ENCODE measurements around the gene KCNAB3. TPM values are rescaled to one million over a fixed set of nuclear protein-coding genes. Genes with fewer than 3 reads are reported as not detected.
A peak's percentile ranks its signal among the peaks of the same experiment; 100 is the strongest.

KCNAB3 gene
- total RNA-seq, 2 donors from 2014 or later, result 8.9 to 14.6 TPM

- Mint-ChIP-seq H3K4me1 (ENCODE audit: low read depth in 2 of 2) (peaks cover 40 to 48% of the 10 kb centered on the region in 2 donors), H3K9me3 (no peaks in the 10 kb centered on the region), H3K36me3 (peaks cover 4% of the 10 kb centered on the region), H3K4me3 (peak overlapping the region; percentile 96), H3K27me3 (no peaks in the 10 kb centered on the region), H3K27ac (peak overlapping the region; percentile 83 to 86)
- ATAC-seq (no peak), DNase-seq (ENCODE audit: low spot score) (no peak)
These were observed 1.4 kb upstream of the KCNAB3 start for GRCh38 chr17:7930841-7931631.

GRCh38 chr17:7927596-7927995, 2.1 kb downstream of the KCNAB3 start:
- Mint-ChIP-seq H3K27ac (no peak overlapping the region), H3K4me3 (peak overlapping the region; percentile 2), H3K27me3 (no peaks in the 10 kb centered on the region), H3K9me3 (no peaks in the 10 kb centered on the region), H3K4me1 (ENCODE audit: low read depth in 2 of 2) (peaks cover 26 to 27% of the 10 kb centered on the region in 2 donors), H3K36me3 (no peaks in the 10 kb centered on the region)
- DNase-seq (ENCODE audit: low spot score), result no peak
- no peak for ATAC-seq

GRCh38 chr17:7922845-7923628, 6.6 kb downstream of the KCNAB3 start:
- H3K4me1 Mint-ChIP-seq (ENCODE audit: low read depth in 2 of 2), result peaks cover 6 to 12% of the 10 kb centered on the region in 2 donors
- peak overlapping the region; percentile 76 to 88 for H3K27ac Mint-ChIP-seq
- DNase-seq (ENCODE audit: low spot score), result peak; percentile 89
- ATAC-seq, result peak; percentile 92 to 93
- peak overlapping the region; percentile 90 for H3K4me3 Mint-ChIP-seq
- no peaks in the 10 kb centered on the region for H3K9me3 Mint-ChIP-seq
- no peaks in the 10 kb centered on the region for H3K27me3 Mint-ChIP-seq
- H3K36me3 Mint-ChIP-seq, result no peaks in the 10 kb centered on the region

DNA sequence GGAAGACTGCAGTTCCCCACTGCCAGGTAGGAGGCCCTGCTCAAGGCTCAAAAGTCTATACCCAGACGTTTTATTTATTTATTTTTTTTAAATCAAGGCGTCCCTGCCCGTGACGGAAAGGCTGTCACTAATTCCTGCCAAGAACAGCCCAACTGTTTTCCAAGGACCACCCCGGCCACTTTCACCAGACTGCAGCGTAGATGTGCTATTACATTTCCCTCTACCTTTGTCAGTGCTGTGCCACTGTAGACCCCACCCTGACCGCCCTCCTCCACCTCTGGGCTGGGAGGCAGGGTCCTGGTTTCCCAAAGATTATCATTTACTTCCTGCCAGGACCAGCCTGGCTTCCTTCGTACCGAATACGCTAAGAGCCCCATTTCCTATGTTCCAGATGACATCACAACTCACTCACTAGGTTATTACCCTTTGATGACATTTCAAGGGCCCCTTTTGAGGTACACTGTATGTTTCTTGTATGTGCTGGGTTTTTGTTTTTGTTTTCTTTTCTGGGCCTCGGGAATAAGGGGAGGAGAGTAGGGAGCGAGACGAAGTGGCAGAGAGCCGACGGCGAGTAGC, 7.3 kb downstream of the KCNAB3 start:
- Mint-ChIP-seq H3K4me3 (peak overlapping the region; percentile 90), H3K9me3 (no peaks in the 10 kb centered on the region), H3K4me1 (ENCODE audit: low read depth in 2 of 2) (peaks cover 6 to 9% of the 10 kb centered on the region in 2 donors), H3K27me3 (no peaks in the 10 kb centered on the region), H3K36me3 (no peaks in the 10 kb centered on the region), H3K27ac (peak overlapping the region; percentile 76 to 88)
- DNase-seq (ENCODE audit: low spot score) (no peak), ATAC-seq (peak in 1 of 2 donors; percentile 21)

DNA sequence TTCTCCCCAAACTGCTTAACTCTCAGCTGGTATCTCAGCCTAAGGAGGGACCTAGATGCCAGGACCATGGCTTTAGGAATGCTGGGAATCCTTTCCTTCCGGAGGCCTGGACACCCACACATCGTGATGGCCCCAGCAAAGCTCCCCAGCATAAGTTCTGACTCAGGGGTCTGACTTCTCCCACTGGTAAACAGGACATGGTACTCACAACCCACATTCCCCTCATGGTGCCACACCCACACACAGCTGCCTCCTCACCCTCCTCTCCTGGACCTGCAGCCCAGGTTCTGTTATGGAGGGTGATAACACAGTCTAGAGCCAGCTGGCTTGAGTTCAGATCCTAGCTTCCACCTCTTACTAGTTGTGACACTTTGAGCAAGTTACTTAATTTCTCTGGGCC, 12.8 kb downstream of the KCNAB3 start:
- no peaks in the 10 kb centered on the region for H3K27me3 Mint-ChIP-seq

GRCh38 chr17:7916385-7916682, 13.3 kb downstream of the KCNAB3 start:
- Mint-ChIP-seq H3K4me1 (ENCODE audit: low read depth in 2 of 2) (peaks cover 21 to 23% of the 10 kb centered on the region in 2 donors), H3K9me3 (no peaks in the 10 kb centered on the region), H3K27me3 (no peaks in the 10 kb centered on the region), H3K4me3 (peak overlapping the region; percentile 74), H3K27ac (peak overlapping the region; percentile 66 to 88), H3K36me3 (no peaks in the 10 kb centered on the region)
- no peak for ATAC-seq
- DNase-seq (ENCODE audit: low spot score), result no peak

More for the DNA sequence above, 12.8 kb downstream of the KCNAB3 start:
- peaks cover 21 to 23% of the 10 kb centered on the region in 2 donors for H3K4me1 Mint-ChIP-seq (ENCODE audit: low read depth in 2 of 2)
- H3K4me3 Mint-ChIP-seq, result peak overlapping the region; percentile 74
- no peak for ATAC-seq
- peak overlapping the region; percentile 66 to 88 for H3K27ac Mint-ChIP-seq
- no peak for DNase-seq (ENCODE audit: low spot score)
- no peaks in the 10 kb centered on the region for H3K36me3 Mint-ChIP-seq
- no peaks in the 10 kb centered on the region for H3K9me3 Mint-ChIP-seq

DNA sequence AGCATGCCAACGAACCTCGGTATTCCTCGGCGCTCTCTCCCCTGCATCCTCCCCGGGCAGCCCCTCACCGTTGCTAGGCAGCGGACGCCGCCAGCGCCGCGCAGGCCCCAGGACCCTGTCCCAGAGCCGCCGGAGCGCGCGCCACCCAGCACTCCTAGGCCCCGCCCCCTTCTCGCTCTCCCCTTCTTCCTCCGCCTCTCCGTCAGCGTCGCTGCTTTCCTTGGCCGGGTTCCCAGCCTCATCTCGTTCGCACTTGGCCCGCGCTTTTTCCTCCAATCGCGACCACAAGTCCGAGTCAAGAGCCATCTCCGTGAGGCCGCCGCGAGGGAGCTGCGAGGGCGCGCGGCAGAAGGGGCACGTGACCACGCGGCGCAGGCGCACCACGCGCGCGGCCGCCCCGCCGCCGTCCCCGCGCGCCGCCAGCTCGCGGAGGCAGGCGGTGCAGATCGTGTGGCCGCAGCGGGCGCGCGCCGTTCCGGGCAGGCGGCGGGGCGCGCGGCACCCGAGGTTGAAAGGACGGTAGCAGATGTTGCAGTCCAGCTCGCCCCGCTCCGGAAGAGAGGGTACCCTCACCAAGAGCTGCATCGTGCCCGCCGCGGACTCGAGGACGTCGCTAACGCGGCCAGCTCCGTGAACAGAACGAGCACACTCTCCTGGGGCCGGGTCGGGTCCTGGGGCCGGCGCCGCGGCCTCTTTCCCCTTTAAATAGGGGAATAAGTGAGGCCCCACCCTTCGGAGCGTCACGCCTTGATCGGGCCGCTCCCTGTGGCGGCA, 13.9 kb downstream of the KCNAB3 start, which contains the start of gene RNF227:
TSS of gene RNF227 (minus strand) at position 679 of the 774 bp plus-strand sequence. CDS start at position 585, 94 bp downstream.
- Mint-ChIP-seq H3K4me1 (ENCODE audit: low read depth in 2 of 2) (peaks cover 21 to 23% of the 10 kb centered on the region in 2 donors), H3K27me3 (no peaks in the 10 kb centered on the region), H3K36me3 (peaks cover 4% of the 10 kb centered on the region), H3K27ac (peak within 1 kb of the TSS; percentile 66 to 88), H3K4me3 (peak within 1 kb of the TSS; percentile 92), H3K9me3 (no peaks in the 10 kb centered on the region)
- DNase-seq (ENCODE audit: low spot score), result peak; percentile 93
- ATAC-seq, result peak; percentile 89 to 94

GRCh38 chr17:7915179-7915610, 14.5 kb downstream of the KCNAB3 start:
- H3K27ac Mint-ChIP-seq, result peak overlapping the region; percentile 66 to 85
- H3K4me3 Mint-ChIP-seq, result peak overlapping the region; percentile 92
- H3K36me3 Mint-ChIP-seq, result peaks cover 10% of the 10 kb centered on the region
- H3K9me3 Mint-ChIP-seq, result no peaks in the 10 kb centered on the region
- no peaks in the 10 kb centered on the region for H3K27me3 Mint-ChIP-seq
- ATAC-seq (no peak), DNase-seq (ENCODE audit: low spot score) (no peak)
- H3K4me1 Mint-ChIP-seq (ENCODE audit: low read depth in 2 of 2), result peaks cover 23 to 24% of the 10 kb centered on the region in 2 donors

DNA sequence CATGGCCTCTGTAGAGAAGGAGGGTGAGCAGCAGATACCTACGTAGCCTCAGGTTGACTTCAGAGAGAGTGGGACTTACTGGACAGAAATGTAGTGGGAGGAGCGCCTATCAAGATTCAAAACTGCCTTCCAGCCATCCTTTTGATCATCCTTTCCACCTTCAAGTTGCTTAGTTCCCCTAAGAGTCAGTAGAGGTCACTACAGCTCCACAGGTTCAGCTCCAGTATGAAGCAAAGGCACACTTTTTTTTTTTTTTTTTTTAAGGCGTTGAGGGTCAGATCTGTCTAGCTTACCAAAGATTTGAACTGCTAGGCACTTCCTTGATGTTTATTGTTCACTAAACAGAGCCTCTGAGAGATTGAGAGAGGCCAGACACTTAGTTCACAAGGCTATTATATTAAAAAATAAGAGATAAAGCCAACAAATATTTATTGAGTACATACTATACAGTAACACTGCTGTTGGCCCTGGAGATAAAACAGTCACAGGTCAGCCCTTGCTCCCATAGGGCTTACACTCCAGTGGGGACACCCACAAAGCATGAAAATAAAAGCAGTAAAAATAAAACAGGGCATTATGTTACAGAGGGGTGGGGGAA, 16.6 kb downstream of the KCNAB3 start:
- H3K36me3 Mint-ChIP-seq, result peaks cover 22% of the 10 kb centered on the region

GRCh38 chr17:7911116-7911515, 18.5 kb downstream of the KCNAB3 start:
- peak overlapping the region in 1 of 2 donors; percentile 6 for H3K27ac Mint-ChIP-seq
- H3K4me1 Mint-ChIP-seq (ENCODE audit: low read depth in 2 of 2), result peaks cover 17 to 18% of the 10 kb centered on the region in 2 donors
- H3K27me3 Mint-ChIP-seq, result no peaks in the 10 kb centered on the region
- no peak for DNase-seq (ENCODE audit: low spot score)
- ATAC-seq, result no peak
- no peak overlapping the region for H3K4me3 Mint-ChIP-seq
- H3K9me3 Mint-ChIP-seq, result no peaks in the 10 kb centered on the region
- peaks cover 22% of the 10 kb centered on the region for H3K36me3 Mint-ChIP-seq

More for the DNA sequence above, 16.6 kb downstream of the KCNAB3 start:
- peak in 1 of 2 donors; percentile 34 for ATAC-seq
- Mint-ChIP-seq H3K27ac (peak overlapping the region; percentile 35 to 47), H3K4me3 (peak overlapping the region; percentile 48), H3K9me3 (no peaks in the 10 kb centered on the region), H3K27me3 (no peaks in the 10 kb centered on the region), H3K4me1 (ENCODE audit: low read depth in 2 of 2) (peaks cover 23 to 24% of the 10 kb centered on the region in 2 donors)
- DNase-seq (ENCODE audit: low spot score), result no peak

DNA sequence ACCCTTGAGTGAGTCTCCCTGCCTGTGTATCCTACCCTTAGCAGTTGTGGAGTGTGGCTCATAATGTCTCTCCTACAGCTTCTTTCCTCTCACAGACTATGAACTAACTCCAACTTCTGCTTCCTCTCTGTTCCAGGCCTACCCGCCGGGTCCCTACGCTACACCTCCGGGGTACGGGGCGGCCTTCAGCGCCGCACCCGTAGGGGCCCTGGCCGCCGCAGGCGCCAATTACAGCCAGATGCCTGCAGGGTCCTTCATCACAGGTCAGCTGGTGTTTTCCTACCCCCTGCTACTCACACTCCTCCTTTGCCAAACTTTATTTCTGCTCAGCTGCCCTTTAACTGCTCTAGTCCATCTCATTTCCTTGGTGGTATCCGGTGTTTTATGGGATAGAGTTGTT, 18.9 kb downstream of the KCNAB3 start:
- H3K4me3 Mint-ChIP-seq, result no peak overlapping the region
- no peaks in the 10 kb centered on the region for H3K27me3 Mint-ChIP-seq
- no peak for ATAC-seq
- no peak for DNase-seq (ENCODE audit: low spot score)
- H3K27ac Mint-ChIP-seq, result peak overlapping the region; percentile 5 to 6
- peaks cover 22% of the 10 kb centered on the region for H3K36me3 Mint-ChIP-seq
- peaks cover 17 to 18% of the 10 kb centered on the region in 2 donors for H3K4me1 Mint-ChIP-seq (ENCODE audit: low read depth in 2 of 2)
- no peaks in the 10 kb centered on the region for H3K9me3 Mint-ChIP-seq

DNA sequence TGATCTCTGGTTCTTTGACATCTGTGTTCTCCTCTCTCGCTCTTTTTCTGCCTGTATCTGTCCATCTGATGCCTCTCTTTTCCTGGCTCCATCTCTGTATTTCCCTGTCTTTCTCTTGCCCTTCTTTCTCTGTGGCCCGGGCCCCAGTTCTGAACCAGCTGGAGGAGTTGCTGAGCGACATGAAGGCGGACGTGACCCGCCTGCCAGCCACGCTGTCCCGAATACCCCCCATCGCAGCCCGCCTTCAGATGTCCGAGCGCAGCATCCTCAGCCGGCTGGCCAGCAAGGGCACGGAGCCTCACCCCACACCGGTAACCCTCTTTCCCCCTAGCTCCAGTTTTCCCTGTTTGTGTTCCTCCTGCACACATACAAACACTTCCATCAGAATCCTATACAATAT, 19.4 kb downstream of the KCNAB3 start:
- DNase-seq (ENCODE audit: low spot score) (no peak), ATAC-seq (no peak)
- Mint-ChIP-seq H3K9me3 (no peaks in the 10 kb centered on the region), H3K4me1 (ENCODE audit: low read depth in 2 of 2) (peaks cover 16 to 17% of the 10 kb centered on the region in 2 donors), H3K4me3 (no peak overlapping the region), H3K27me3 (no peaks in the 10 kb centered on the region), H3K36me3 (peaks cover 22% of the 10 kb centered on the region), H3K27ac (peak overlapping the region in 1 of 2 donors; percentile 5)

DNA sequence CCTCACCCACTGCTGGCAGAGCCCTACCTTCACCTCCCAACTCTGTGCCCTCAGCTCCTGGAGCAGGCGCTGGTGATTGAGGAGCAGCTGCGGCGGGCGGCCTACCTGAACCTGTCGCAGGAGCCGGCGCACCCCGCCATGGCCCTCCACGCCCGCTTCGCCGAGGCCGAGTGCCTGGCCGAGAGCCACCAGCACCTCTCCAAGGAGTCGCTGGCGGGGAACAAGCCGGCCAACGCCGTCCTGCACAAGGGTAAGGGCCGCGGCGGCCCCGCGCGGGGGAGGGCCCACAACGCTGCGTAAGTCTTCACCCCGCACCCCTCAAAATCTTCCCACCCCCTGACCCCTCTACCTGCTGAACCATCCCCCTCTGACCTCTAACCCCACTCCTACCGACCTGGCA, 20.6 kb downstream of the KCNAB3 start:
- H3K4me1 Mint-ChIP-seq (ENCODE audit: low read depth in 2 of 2), result peaks cover 9% of the 10 kb centered on the region in 2 donors
- ATAC-seq (no peak), DNase-seq (ENCODE audit: low spot score) (no peak)
- no peak overlapping the region for H3K27ac Mint-ChIP-seq
- H3K4me3 Mint-ChIP-seq, result no peak overlapping the region
- H3K36me3 Mint-ChIP-seq, result peaks cover 29% of the 10 kb centered on the region
- H3K27me3 Mint-ChIP-seq, result no peaks in the 10 kb centered on the region
- no peaks in the 10 kb centered on the region for H3K9me3 Mint-ChIP-seq
